OCI-LY7 (cell line): ENCODE measurements around the gene CNNM2. TPM values are rescaled to one million over a fixed set of nuclear protein-coding genes. Genes with fewer than 3 reads are reported as not detected.

ENCODE experiments used
- BruUV-seq: library from RNA; stranded (reverse); fragments of 400-500 nt; replicated peaks from 2 replicates; lab custom pipeline; 2021; lab: Mats Ljungman, UMichigan
- CTCF ChIA-PET: fragments of 300-600 bp; sonication (Branson Sonifier 250); formaldehyde crosslinking; loops from one replicate; lab custom pipeline; 2022; ENCODE audit warnings: antibody characterized with exemption; ENCODE audit not compliant: unreplicated experiment; lab: Charles Lee
- POLR2A ChIA-PET: fragments of 300-600 bp; sonication (Branson Sonifier 250); formaldehyde crosslinking; loops from one replicate; lab custom pipeline; 2022; ENCODE audit warnings: antibody characterized with exemption; lab: Charles Lee
- DNase-seq: peaks from one replicate; pipeline ENCODE4 v3.0.0-alpha.2; 2015; ENCODE audit warnings: low spot score
- H2AFZ ChIP-seq: fragments of 200-600 bp; sonication (generic), shearing (Covaris generic); 2 replicates; pipeline ENCODE4 v1.6.1; 2014; ENCODE audit warnings: mild to moderate bottlenecking, antibody characterized with exemption, low read length, moderate library complexity
- H3K27ac ChIP-seq: fragments of 200-600 bp; sonication (generic); 2 replicates; pipeline ENCODE4 v1.5.1; 2014; ENCODE audit warnings: mixed run types, low read depth, mild to moderate bottlenecking, moderate library complexity, low read length, inconsistent platforms; ENCODE audit not compliant: poor library complexity, severe bottlenecking
- H3K36me3 ChIP-seq: fragments of 200-600 bp; sonication (generic); 2 replicates; pipeline ENCODE4 v1.6.1; 2014; ENCODE audit warnings: mild to moderate bottlenecking, antibody characterized with exemption, low read length, moderate library complexity, mixed read lengths; ENCODE audit not compliant: insufficient read depth
- H3K4me1 ChIP-seq: fragments of 200-600 bp; sonication (generic); 2 replicates; pipeline ENCODE4 v1.5.1; 2014; ENCODE audit warnings: mild to moderate bottlenecking, low read length; ENCODE audit not compliant: insufficient read depth, poor library complexity, severe bottlenecking
- H3K4me2 ChIP-seq: fragments of 200-600 bp; sonication (generic); 2 replicates; pipeline ENCODE4 v1.6.1; 2014; ENCODE audit warnings: mild to moderate bottlenecking, low read length
- H3K4me3 ChIP-seq: fragments of 200-600 bp; sonication (generic); 2 replicates; pipeline ENCODE4 v1.5.1; 2014; ENCODE audit warnings: mild to moderate bottlenecking, low read depth, low read length; ENCODE audit not compliant: poor library complexity, severe bottlenecking
- H3K79me2 ChIP-seq: fragments of 200-600 bp; sonication (generic); 2 replicates; pipeline ENCODE4 v1.6.1; 2016; ENCODE audit warnings: low read depth, mild to moderate bottlenecking, low read length, moderate library complexity, mixed read lengths; ENCODE audit not compliant: insufficient read depth
- H3K9me2 ChIP-seq: fragments of 200-600 bp; sonication (generic); 2 replicates; pipeline ENCODE4 v1.6.1; 2016; ENCODE audit warnings: mild to moderate bottlenecking, low read length, mixed read lengths; ENCODE audit not compliant: insufficient read depth
- H3K9me3 ChIP-seq: fragments of 200-600 bp; sonication (generic); 2 replicates; pipeline ENCODE4 v1.6.1; 2014; ENCODE audit warnings: mild to moderate bottlenecking, mixed run types, low read length, mixed read lengths
- H4K20me1 ChIP-seq: fragments of 200-600 bp; sonication (generic); 2 replicates; pipeline ENCODE4 v1.6.1; 2014; ENCODE audit warnings: mild to moderate bottlenecking, antibody characterized with exemption, low read length, moderate library complexity, mixed read lengths; ENCODE audit not compliant: insufficient read depth
- CTCF ChIP-seq: fragments of 200-600 bp; sonication (generic); conservative IDR thresholded peaks from 2 replicates; pipeline ENCODE4 v1.5.1; 2014; ENCODE audit warnings: mild to moderate bottlenecking, antibody characterized with exemption, low read length, moderate library complexity, mixed read lengths
- EZH2phosphoT487 ChIP-seq: fragments of 200-600 bp; sonication (generic); IDR thresholded peaks from 2 replicates; pipeline ENCODE4 v1.6.1; 2018; ENCODE audit warnings: low read depth, borderline replicate concordance, mild to moderate bottlenecking, mixed run types, antibody characterized with exemption, low read length, moderate library complexity, mixed read lengths
- intact Hi-C: fragments of 100-400 bp; cut with micrococcal nuclease; formaldehyde crosslinking; loops from one replicate; pipeline ENCODE4 v1.10.0; 2022; ENCODE audit not compliant: unreplicated experiment
- total RNA-seq, 2 experiments: library from RNA; depleted of rRNA in 1 of 2; stranded (reverse); fragments of >200 nt in 1 of 2; shearing (Covaris generic) in 1 of 2; gene quantifications; 2 replicates each; pipeline ENCODE4 v1.2.3, GENCODE V29; 2014 to 2022

The CNNM2 gene
- total RNA-seq, 2 experiments from 2014 or later, result 6.6 to 7.2 TPM

- H3K4me3 ChIP-seq, result no peak overlapping the region
- H3K9me2 ChIP-seq, result no peaks in the 10 kb centered on the region
- POLR2A ChIA-PET, result interaction anchor here (0.6 to 0.7 kb wide), 2 partner anchors 21 to 99 kb away, joined by 3 read pairs; no protein-coding TSS in a partner anchor
- no peak overlapping the region for H3K27ac ChIP-seq
- no TSS peak for BruUV-seq
- TF ChIP-seq EZH2phosphoT487 (no peak), CTCF (no peak)
- intact Hi-C loops, result no loop called here
- DNase-seq, result no peak
- H3K9me3 ChIP-seq, result no peaks in the 10 kb centered on the region
- no peaks in the 10 kb centered on the region for H3K4me1 ChIP-seq
- no peaks in the 10 kb centered on the region for H4K20me1 ChIP-seq
- no peak overlapping the region for H2AFZ ChIP-seq
- H3K36me3 ChIP-seq, result no peaks in the 10 kb centered on the region
- H3K79me2 ChIP-seq, result no peaks in the 10 kb centered on the region
- H3K4me2 ChIP-seq, result no peak overlapping the region
- CTCF ChIA-PET, result no interaction called here
These were observed 30.0 kb upstream of the CNNM2 start for GRCh38 chr10:102888048-102888447.

GRCh38 chr10:102894466-102895213, 23.5 kb upstream of the CNNM2 start:
- no peak overlapping the region for H3K27ac ChIP-seq
- H3K36me3 ChIP-seq, result no peaks in the 10 kb centered on the region
- BruUV-seq, result no TSS peak
- ChIA-PET POLR2A (interaction anchor here (0.8 kb wide), 1 partner anchor 151 kb away, joined by 3 read pairs; no protein-coding TSS in a partner anchor), CTCF (interaction anchor here (0.6 kb wide), 1 partner anchor 1275 kb away, joined by 3 read pairs; no protein-coding TSS in a partner anchor)
- H3K4me3 ChIP-seq, result no peak overlapping the region
- DNase-seq, result no peak
- H3K79me2 ChIP-seq, result no peaks in the 10 kb centered on the region
- H3K9me3 ChIP-seq, result no peaks in the 10 kb centered on the region
- no peak overlapping the region for H3K4me2 ChIP-seq
- H2AFZ ChIP-seq, result no peak overlapping the region
- intact Hi-C loops, result no loop called here
- H3K4me1 ChIP-seq, result no peaks in the 10 kb centered on the region
- no peak for TF ChIP-seq EZH2phosphoT487
- no peak for TF ChIP-seq CTCF
- H4K20me1 ChIP-seq, result no peaks in the 10 kb centered on the region
- no peaks in the 10 kb centered on the region for H3K9me2 ChIP-seq

- Histone ChIP-seq H3K4me1 (no peaks in the 10 kb centered on the region), H3K36me3 (no peaks in the 10 kb centered on the region), H4K20me1 (no peaks in the 10 kb centered on the region), H3K27ac (no peak overlapping the region), H3K79me2 (no peaks in the 10 kb centered on the region), H3K9me3 (no peaks in the 10 kb centered on the region), H3K4me3 (no peak overlapping the region), H3K4me2 (no peak overlapping the region), H2AFZ (no peak overlapping the region), H3K9me2 (no peaks in the 10 kb centered on the region)
- POLR2A ChIA-PET, result interaction anchor here (0.5 kb wide), 1 partner anchor 891 kb away, joined by 3 read pairs; no protein-coding TSS in a partner anchor
- BruUV-seq, result no TSS peak
- CTCF ChIA-PET, result no interaction called here
- DNase-seq, result no peak
- intact Hi-C loops, result loop anchor here (2.0 kb wide), 1 partner anchor 147 kb away; no protein-coding TSS in a partner anchor
- TF ChIP-seq CTCF (no peak), EZH2phosphoT487 (no peak)
These were observed 18.1 kb upstream of the CNNM2 start for GRCh38 chr10:102900006-102900405.
